ENCODE measurements around the gene CECR2.

DNA sequence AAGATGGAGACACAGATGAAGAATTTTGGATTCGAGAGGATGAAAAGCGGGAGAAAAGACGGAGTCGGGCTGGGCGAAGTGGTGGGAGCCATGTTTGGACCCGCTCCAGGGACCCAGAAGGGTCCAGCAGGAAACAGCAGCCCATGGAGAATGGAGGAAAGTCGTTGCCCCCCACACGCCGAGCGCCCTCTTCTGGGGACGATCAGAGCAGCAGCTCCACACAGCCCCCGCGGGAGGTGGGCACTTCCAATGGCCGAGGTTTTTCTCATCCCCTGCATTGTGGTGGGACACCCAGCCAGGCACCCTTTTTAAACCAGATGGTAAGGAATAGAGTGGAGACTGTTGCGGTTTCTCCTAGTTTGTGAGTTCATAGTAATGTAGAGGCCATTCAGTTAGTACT, 171.2 kb downstream of the CECR2 start:
- no peak for TF ChIP-seq POLR2A (IDR thresholded peaks at IDR 0.05)
- TF ChIP-seq, protein P1, sequence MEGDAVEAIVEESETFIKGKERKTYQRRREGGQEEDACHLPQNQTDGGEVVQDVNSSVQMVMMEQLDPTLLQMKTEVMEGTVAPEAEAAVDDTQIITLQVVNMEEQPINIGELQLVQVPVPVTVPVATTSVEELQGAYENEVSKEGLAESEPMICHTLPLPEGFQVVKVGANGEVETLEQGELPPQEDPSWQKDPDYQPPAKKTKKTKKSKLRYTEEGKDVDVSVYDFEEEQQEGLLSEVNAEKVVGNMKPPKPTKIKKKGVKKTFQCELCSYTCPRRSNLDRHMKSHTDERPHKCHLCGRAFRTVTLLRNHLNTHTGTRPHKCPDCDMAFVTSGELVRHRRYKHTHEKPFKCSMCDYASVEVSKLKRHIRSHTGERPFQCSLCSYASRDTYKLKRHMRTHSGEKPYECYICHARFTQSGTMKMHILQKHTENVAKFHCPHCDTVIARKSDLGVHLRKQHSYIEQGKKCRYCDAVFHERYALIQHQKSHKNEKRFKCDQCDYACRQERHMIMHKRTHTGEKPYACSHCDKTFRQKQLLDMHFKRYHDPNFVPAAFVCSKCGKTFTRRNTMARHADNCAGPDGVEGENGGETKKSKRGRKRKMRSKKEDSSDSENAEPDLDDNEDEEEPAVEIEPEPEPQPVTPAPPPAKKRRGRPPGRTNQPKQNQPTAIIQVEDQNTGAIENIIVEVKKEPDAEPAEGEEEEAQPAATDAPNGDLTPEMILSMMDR (IDR thresholded peaks at IDR 0.05), result no peak
- no peak for TF ChIP-seq EP300 (IDR thresholded peaks at IDR 0.05)
- TF ChIP-seq POLR2AphosphoS5 (IDR thresholded peaks at IDR 0.05), result no peak

Measured in upper lobe of left lung (tissue), 4 donors.